GM18858 (cell line): ENCODE data around the gene CTXND1.

Source experiments
- ATAC-seq: cut with Tn5 transposase; IDR thresholded peaks from one replicate; pipeline ENCODE4 v1.9.1; 2021; ENCODE audit not compliant: unreplicated experiment

The CTXND1 gene

GRCh38 chr15:80259942-80260510 lies 8.0 kb upstream of the CTXND1 start:
- no peak for ATAC-seq

GRCh38 chr15:80251428-80252120 lies 439 bp downstream of the CTXND1 start:
- no peak for ATAC-seq

GRCh38 chr15:80250614-80251427 lies 1.2 kb downstream of the CTXND1 start:
- ATAC-seq, result no peak

GRCh38 chr15:80249973-80250372 lies 2.0 kb downstream of the CTXND1 start:
- no peak for ATAC-seq

- no peak for ATAC-seq
Observed at GRCh38 chr15:80247320-80247719, 4.7 kb downstream of the CTXND1 start.

- ATAC-seq, result no peak
Observed at GRCh38 chr15:80246425-80246894, 5.6 kb downstream of the CTXND1 start.

- no peak for ATAC-seq
Observed at GRCh38 chr15:80242802-80243201, 9.2 kb downstream of the CTXND1 start.

- ATAC-seq, result no peak
Observed at GRCh38 chr15:80242132-80242769, 9.8 kb downstream of the CTXND1 start.

- ATAC-seq, result no peak
Observed at GRCh38 chr15:80241508-80241907, 10.5 kb downstream of the CTXND1 start.

GRCh38 chr15:80240276-80240675 lies 11.7 kb downstream of the CTXND1 start:
- ATAC-seq, result no peak

GRCh38 chr15:80234883-80235282 lies 17.1 kb downstream of the CTXND1 start:
- no peak for ATAC-seq

GRCh38 chr15:80233581-80233980 lies 18.4 kb downstream of the CTXND1 start:
- ATAC-seq, result no peak

- no peak for ATAC-seq
Observed at GRCh38 chr15:80231371-80231770, 20.6 kb downstream of the CTXND1 start.

- no peak for ATAC-seq
Observed at GRCh38 chr15:80228959-80229610, 22.9 kb downstream of the CTXND1 start.

- no peak for ATAC-seq
Observed at GRCh38 chr15:80219955-80220354, 32.1 kb downstream of the CTXND1 start.

- no peak for ATAC-seq
Observed at GRCh38 chr15:80217327-80217900, 34.6 kb downstream of the CTXND1 start.

- ATAC-seq, result no peak
Observed at GRCh38 chr15:80216911-80217310, 35.1 kb downstream of the CTXND1 start.

GRCh38 chr15:80216141-80216540 lies 35.9 kb downstream of the CTXND1 start:
- no peak for ATAC-seq

GRCh38 chr15:80214910-80215309 lies 37.1 kb downstream of the CTXND1 start:
- ATAC-seq, result no peak

- ATAC-seq, result no peak
Observed at GRCh38 chr15:80211976-80212375, 40.0 kb downstream of the CTXND1 start.
